ENCODE data around the gene SSU72. TPM values are rescaled to one million over a fixed set of nuclear protein-coding genes. Genes with fewer than 3 reads are reported as not detected.

SSU72 gene
- total RNA-seq, 1 donor from 2014 or later = 118 TPM

GRCh38 chr1:1565340-1565739 lies 9.3 kb downstream of the SSU72 start:
- no peak for TF ChIP-seq CTCF (IDR thresholded peaks at IDR 0.05)
- no peak for ATAC-seq (ENCODE audit: low read depth)
- Mint-ChIP-seq H3K4me3 (no peak overlapping the region), H3K27me3 (no peaks in the 10 kb centered on the region), H3K27ac (no peak overlapping the region), H3K36me3 (ENCODE audit: low read depth) (peaks cover 74% of the 10 kb centered on the region), H3K9me3 (no peaks in the 10 kb centered on the region), H3K4me1 (peaks cover 25% of the 10 kb centered on the region)
- intact Hi-C loops (cut with micrococcal nuclease) = no loop called here
- CTCF ChIA-PET = no interaction called here
- DNase-seq = no peak
- POLR2A ChIA-PET = no interaction called here

GRCh38 chr1:1564268-1564667 lies 10.4 kb downstream of the SSU72 start:
- no peak for DNase-seq
- no peak for ATAC-seq (ENCODE audit: low read depth)
- H3K27ac Mint-ChIP-seq = no peak overlapping the region
- POLR2A ChIA-PET = no interaction called here
- no peaks in the 10 kb centered on the region for H3K27me3 Mint-ChIP-seq
- no peak overlapping the region for H3K4me3 Mint-ChIP-seq
- TF ChIP-seq CTCF (IDR thresholded peaks at IDR 0.05) = no peak
- CTCF ChIA-PET = no interaction called here
- peaks cover 16% of the 10 kb centered on the region for H3K4me1 Mint-ChIP-seq
- intact Hi-C loops (cut with micrococcal nuclease) = no loop called here
- peaks cover 66% of the 10 kb centered on the region for H3K36me3 Mint-ChIP-seq (ENCODE audit: low read depth)
- H3K9me3 Mint-ChIP-seq = no peaks in the 10 kb centered on the region

GRCh38 chr1:1563688-1564087 lies 11.0 kb downstream of the SSU72 start:
- no peak for ATAC-seq (ENCODE audit: low read depth)
- ChIA-PET POLR2A (no interaction called here), CTCF (no interaction called here)
- intact Hi-C loops (cut with micrococcal nuclease) = no loop called here
- no peak overlapping the region for H3K27ac Mint-ChIP-seq
- no peak overlapping the region for H3K4me3 Mint-ChIP-seq
- TF ChIP-seq CTCF (IDR thresholded peaks at IDR 0.05) = no peak
- peaks cover 65% of the 10 kb centered on the region for H3K36me3 Mint-ChIP-seq (ENCODE audit: low read depth)
- DNase-seq = no peak
- H3K4me1 Mint-ChIP-seq = peaks cover 13% of the 10 kb centered on the region
- H3K27me3 Mint-ChIP-seq = no peaks in the 10 kb centered on the region
- H3K9me3 Mint-ChIP-seq = no peaks in the 10 kb centered on the region

GRCh38 chr1:1562556-1563195 lies 12.0 kb downstream of the SSU72 start:
- no peak for TF ChIP-seq CTCF (IDR thresholded peaks at IDR 0.05)
- Mint-ChIP-seq H3K4me1 (peaks cover 11% of the 10 kb centered on the region), H3K9me3 (no peaks in the 10 kb centered on the region), H3K36me3 (ENCODE audit: low read depth) (peaks cover 62% of the 10 kb centered on the region), H3K27ac (no peak overlapping the region), H3K4me3 (no peak overlapping the region), H3K27me3 (no peaks in the 10 kb centered on the region)
- intact Hi-C loops (cut with micrococcal nuclease) = no loop called here
- DNase-seq (no peak), ATAC-seq (ENCODE audit: low read depth) (no peak)
- ChIA-PET CTCF (no interaction called here), POLR2A (interaction anchor here (0.6 kb wide), 1 partner anchor 285 kb away, joined by 5 read pairs; no protein-coding TSS in a partner anchor)

GRCh38 chr1:1561801-1562470 lies 12.7 kb downstream of the SSU72 start:
- no peak overlapping the region for H3K4me3 Mint-ChIP-seq
- no peaks in the 10 kb centered on the region for H3K27me3 Mint-ChIP-seq
- H3K4me1 Mint-ChIP-seq = peaks cover 3% of the 10 kb centered on the region
- ChIA-PET POLR2A (no interaction called here), CTCF (no interaction called here)
- peaks cover 56% of the 10 kb centered on the region for H3K36me3 Mint-ChIP-seq (ENCODE audit: low read depth)
- TF ChIP-seq CTCF (IDR thresholded peaks at IDR 0.05) = no peak
- no peak overlapping the region for H3K27ac Mint-ChIP-seq
- intact Hi-C loops (cut with micrococcal nuclease) = no loop called here
- H3K9me3 Mint-ChIP-seq = no peaks in the 10 kb centered on the region
- ATAC-seq (ENCODE audit: low read depth) (no peak), DNase-seq (no peak)
